WTC11 (cell line): ENCODE measurements around the gene CRNKL1. TPM values are rescaled to one million over a fixed set of nuclear protein-coding genes. Genes with fewer than 3 reads are reported as not detected.

Experiments used
- ATF1 ChIP-seq: sonication (generic); formaldehyde crosslinking; IDR thresholded peaks from 2 replicates; pipeline ENCODE4 v1.8.1; 2023; ENCODE audit warnings: mild to moderate bottlenecking, moderate library complexity, missing genetic modification reagents
- ATF3 ChIP-seq: sonication (generic); formaldehyde crosslinking; conservative IDR thresholded peaks from 2 replicates; pipeline ENCODE4 v1.8.1; 2022; ENCODE audit warnings: mild to moderate bottlenecking, missing genetic modification reagents
- E2F1 ChIP-seq: sonication (generic); formaldehyde crosslinking; IDR thresholded peaks from 2 replicates; pipeline ENCODE4 v1.8.0; 2022; ENCODE audit warnings: mild to moderate bottlenecking, missing genetic modification reagents
- ERG ChIP-seq: fragments of 250-450 bp; sonication (Bioruptor Pico); IDR thresholded peaks from 2 replicates; pipeline ENCODE4 v1.8.0; 2021; ENCODE audit warnings: mild to moderate bottlenecking
- FOXK1 ChIP-seq: sonication (generic); formaldehyde crosslinking; IDR thresholded peaks from 2 replicates; pipeline ENCODE4 v1.8.0; 2022; ENCODE audit warnings: mild to moderate bottlenecking, moderate library complexity, missing genetic modification reagents
- JAZF1 ChIP-seq: fragments of 250-450 bp; sonication (Bioruptor Pico); IDR thresholded peaks from 2 replicates; pipeline ENCODE4 v1.9.0; 2021; ENCODE audit warnings: moderate library complexity, mild to moderate bottlenecking, inconsistent platforms
- JUN ChIP-seq: sonication (generic); formaldehyde crosslinking; IDR thresholded peaks from 2 replicates; pipeline ENCODE4 v1.8.0; 2023; ENCODE audit warnings: mild to moderate bottlenecking, missing genetic modification reagents
- KAT7 ChIP-seq: sonication (generic); formaldehyde crosslinking; IDR thresholded peaks from 2 replicates; pipeline ENCODE4 v1.8.1; 2023; ENCODE audit warnings: missing genetic modification reagents, mild to moderate bottlenecking, borderline replicate concordance
- MXD4 ChIP-seq: fragments of 250-450 bp; sonication (Bioruptor Pico); IDR thresholded peaks from 2 replicates; pipeline ENCODE4 v1.8.0; 2021; ENCODE audit warnings: mild to moderate bottlenecking, moderate library complexity, borderline replicate concordance
- MYBL2 ChIP-seq: sonication (generic); formaldehyde crosslinking; IDR thresholded peaks from 2 replicates; pipeline ENCODE4 v1.8.1; 2023; ENCODE audit warnings: mild to moderate bottlenecking, moderate library complexity, missing genetic modification reagents
- RORB ChIP-seq: fragments of 250-450 bp; sonication (Bioruptor Pico); IDR thresholded peaks from 2 replicates; pipeline ENCODE4 v1.9.0; 2021; ENCODE audit warnings: mild to moderate bottlenecking
- SMAD4 ChIP-seq: sonication (generic); formaldehyde crosslinking; IDR thresholded peaks from 2 replicates; pipeline ENCODE4 v1.8.0; 2022; ENCODE audit warnings: mild to moderate bottlenecking, missing genetic modification reagents
- SP1 ChIP-seq: sonication (generic); formaldehyde crosslinking; conservative IDR thresholded peaks from 2 replicates; pipeline ENCODE4 v1.8.1; 2022; ENCODE audit warnings: missing genetic modification reagents
- TCF7 ChIP-seq: sonication (generic); formaldehyde crosslinking; IDR thresholded peaks from 2 replicates; pipeline ENCODE4 v1.8.0; 2022; ENCODE audit warnings: mild to moderate bottlenecking, low read depth, missing genetic modification reagents, moderate library complexity
- TEAD1 ChIP-seq: sonication (generic); formaldehyde crosslinking; IDR thresholded peaks from 2 replicates; pipeline ENCODE4 v1.8.0; 2022; ENCODE audit warnings: mild to moderate bottlenecking, missing genetic modification reagents
- TP53 ChIP-seq: sonication (generic); formaldehyde crosslinking; IDR thresholded peaks from 2 replicates; pipeline ENCODE4 v1.8.1; 2023; ENCODE audit warnings: mild to moderate bottlenecking, missing genetic modification reagents
- USF1 ChIP-seq: sonication (generic); formaldehyde crosslinking; IDR thresholded peaks from 2 replicates; pipeline ENCODE4 v1.8.0; 2022; ENCODE audit warnings: mild to moderate bottlenecking, missing genetic modification reagents
- ZNF138 ChIP-seq: sonication (generic); formaldehyde crosslinking; conservative IDR thresholded peaks from 2 replicates; pipeline ENCODE4 v1.8.1; 2022; ENCODE audit warnings: mild to moderate bottlenecking, moderate library complexity, missing genetic modification reagents
- ZNF423 ChIP-seq: fragments of 250-450 bp; sonication (Bioruptor Pico); IDR thresholded peaks from 2 replicates; pipeline ENCODE4 v2.1.2; 2022; ENCODE audit warnings: mild to moderate bottlenecking, moderate library complexity
- ZNF512 ChIP-seq: sonication (generic); formaldehyde crosslinking; IDR thresholded peaks from 2 replicates; pipeline ENCODE4 v1.8.1; 2022; ENCODE audit warnings: missing genetic modification reagents, borderline replicate concordance
- total RNA-seq: library from RNA; stranded (reverse); gene quantifications from 3 replicates; pipeline ENCODE4 v1.2.3, GENCODE V29; 2021
- TF ChIP-seq, protein P1 (sequence below): fragments of 200-600 bp; IDR thresholded peaks from 2 replicates; pipeline ENCODE4 v1.8.0; 2022; ENCODE audit warnings: antibody characterized with exemption
- TF ChIP-seq, protein P2 (sequence below): sonication (generic); formaldehyde crosslinking; IDR thresholded peaks from 2 replicates; pipeline ENCODE4 v1.8.1; 2022; ENCODE audit warnings: mild to moderate bottlenecking, moderate library complexity, missing genetic modification reagents
- TF ChIP-seq, protein P3 (sequence below): sonication (generic); formaldehyde crosslinking; IDR thresholded peaks from 2 replicates; pipeline ENCODE4 v1.8.0; 2023; ENCODE audit warnings: mild to moderate bottlenecking, missing genetic modification reagents

CRNKL1 gene
- total RNA-seq, 1 experiment from 2014 or later: 22.2 TPM

DNA sequence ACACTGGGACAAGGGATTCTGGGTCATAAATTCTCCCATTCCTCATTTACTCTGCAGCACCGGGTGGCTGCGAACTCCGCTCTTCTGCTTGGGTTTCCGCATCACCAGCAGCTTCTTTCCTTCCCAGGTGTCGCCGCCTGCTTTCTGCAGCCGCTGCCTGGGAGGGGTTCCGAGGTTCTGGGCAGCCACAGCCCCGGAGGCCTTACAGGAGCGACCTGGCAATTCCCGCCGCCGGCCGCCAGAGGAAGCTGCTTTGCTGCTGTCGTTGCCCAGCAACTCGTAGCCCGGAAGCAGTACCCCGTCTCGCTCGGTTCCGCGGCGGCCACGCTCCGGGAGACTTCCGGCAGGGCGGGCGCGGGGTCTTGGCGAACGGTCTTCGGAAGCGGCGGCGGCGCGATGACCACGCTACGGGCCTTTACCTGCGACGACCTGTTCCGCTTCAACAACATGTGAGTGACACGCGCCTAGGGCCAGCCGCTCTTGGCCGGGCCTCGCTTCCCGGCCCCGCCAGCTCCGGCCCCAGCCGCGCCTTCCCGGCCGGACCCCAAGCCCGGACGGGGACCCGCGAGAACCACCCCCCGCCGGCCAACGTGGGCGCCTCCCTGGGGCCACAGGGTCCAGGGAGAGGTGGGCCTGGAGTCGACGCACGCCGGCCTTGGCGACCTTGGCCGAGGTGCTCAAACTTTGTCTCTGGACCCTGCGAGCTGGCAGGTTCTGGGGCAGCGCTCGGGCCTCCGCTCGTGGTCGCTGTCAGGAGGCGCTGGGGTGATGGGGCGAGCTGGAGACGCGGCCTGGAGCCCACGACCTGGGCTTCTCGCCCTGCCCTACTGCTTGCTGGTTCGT lies 35.0 kb downstream of the CRNKL1 start, which contains the start of gene NAA20 (continued):
- TF ChIP-seq, protein P1, sequence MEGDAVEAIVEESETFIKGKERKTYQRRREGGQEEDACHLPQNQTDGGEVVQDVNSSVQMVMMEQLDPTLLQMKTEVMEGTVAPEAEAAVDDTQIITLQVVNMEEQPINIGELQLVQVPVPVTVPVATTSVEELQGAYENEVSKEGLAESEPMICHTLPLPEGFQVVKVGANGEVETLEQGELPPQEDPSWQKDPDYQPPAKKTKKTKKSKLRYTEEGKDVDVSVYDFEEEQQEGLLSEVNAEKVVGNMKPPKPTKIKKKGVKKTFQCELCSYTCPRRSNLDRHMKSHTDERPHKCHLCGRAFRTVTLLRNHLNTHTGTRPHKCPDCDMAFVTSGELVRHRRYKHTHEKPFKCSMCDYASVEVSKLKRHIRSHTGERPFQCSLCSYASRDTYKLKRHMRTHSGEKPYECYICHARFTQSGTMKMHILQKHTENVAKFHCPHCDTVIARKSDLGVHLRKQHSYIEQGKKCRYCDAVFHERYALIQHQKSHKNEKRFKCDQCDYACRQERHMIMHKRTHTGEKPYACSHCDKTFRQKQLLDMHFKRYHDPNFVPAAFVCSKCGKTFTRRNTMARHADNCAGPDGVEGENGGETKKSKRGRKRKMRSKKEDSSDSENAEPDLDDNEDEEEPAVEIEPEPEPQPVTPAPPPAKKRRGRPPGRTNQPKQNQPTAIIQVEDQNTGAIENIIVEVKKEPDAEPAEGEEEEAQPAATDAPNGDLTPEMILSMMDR: 0 out of 2 replicates have a peak, but pooled peaks have one; percentile 17
- TF ChIP-seq, protein P2, sequence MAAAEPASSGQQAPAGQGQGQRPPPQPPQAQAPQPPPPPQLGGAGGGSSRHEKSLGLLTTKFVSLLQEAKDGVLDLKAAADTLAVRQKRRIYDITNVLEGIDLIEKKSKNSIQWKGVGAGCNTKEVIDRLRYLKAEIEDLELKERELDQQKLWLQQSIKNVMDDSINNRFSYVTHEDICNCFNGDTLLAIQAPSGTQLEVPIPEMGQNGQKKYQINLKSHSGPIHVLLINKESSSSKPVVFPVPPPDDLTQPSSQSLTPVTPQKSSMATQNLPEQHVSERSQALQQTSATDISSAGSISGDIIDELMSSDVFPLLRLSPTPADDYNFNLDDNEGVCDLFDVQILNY (CRISPR knock-in tag): peak; percentile 80
- peak; percentile 57; the same call in 1 of the 2 replicates for TF ChIP-seq E2F1 (CRISPR knock-in tag)
- no peak for TF ChIP-seq ATF3 (CRISPR knock-in tag)
- peak; percentile 36; the same call in 1 of the 2 replicates for TF ChIP-seq TEAD1 (CRISPR knock-in tag)
- TF ChIP-seq TCF7 (CRISPR knock-in tag): no peak
- TF ChIP-seq USF1 (CRISPR knock-in tag): peak; percentile 19; the same call in 1 of the 2 replicates
- no peak for TF ChIP-seq ATF1 (CRISPR knock-in tag)
- TF ChIP-seq SMAD4 (CRISPR knock-in tag): no peak
- TF ChIP-seq JUN (CRISPR knock-in tag): no peak
- peak; percentile 65; the same call in 1 of the 2 replicates for TF ChIP-seq SP1 (CRISPR knock-in tag)
- no peak for TF ChIP-seq ZNF138 (CRISPR knock-in tag)
- no peak for TF ChIP-seq MXD4 (CRISPR knock-in tag)
- TF ChIP-seq KAT7 (CRISPR knock-in tag): no peak
- TF ChIP-seq FOXK1: peak; percentile 89
- no peak for TF ChIP-seq ZNF423
- no peak for TF ChIP-seq ZNF512 (CRISPR knock-in tag)
- TF ChIP-seq TP53 (CRISPR knock-in tag): no peak; the same call in 1 of the 2 replicates
- no peak for TF ChIP-seq ERG (CRISPR knock-in tag)
- TF ChIP-seq RORB: no peak
- TF ChIP-seq JAZF1 (CRISPR knock-in tag): no peak
- TF ChIP-seq, protein P3, sequence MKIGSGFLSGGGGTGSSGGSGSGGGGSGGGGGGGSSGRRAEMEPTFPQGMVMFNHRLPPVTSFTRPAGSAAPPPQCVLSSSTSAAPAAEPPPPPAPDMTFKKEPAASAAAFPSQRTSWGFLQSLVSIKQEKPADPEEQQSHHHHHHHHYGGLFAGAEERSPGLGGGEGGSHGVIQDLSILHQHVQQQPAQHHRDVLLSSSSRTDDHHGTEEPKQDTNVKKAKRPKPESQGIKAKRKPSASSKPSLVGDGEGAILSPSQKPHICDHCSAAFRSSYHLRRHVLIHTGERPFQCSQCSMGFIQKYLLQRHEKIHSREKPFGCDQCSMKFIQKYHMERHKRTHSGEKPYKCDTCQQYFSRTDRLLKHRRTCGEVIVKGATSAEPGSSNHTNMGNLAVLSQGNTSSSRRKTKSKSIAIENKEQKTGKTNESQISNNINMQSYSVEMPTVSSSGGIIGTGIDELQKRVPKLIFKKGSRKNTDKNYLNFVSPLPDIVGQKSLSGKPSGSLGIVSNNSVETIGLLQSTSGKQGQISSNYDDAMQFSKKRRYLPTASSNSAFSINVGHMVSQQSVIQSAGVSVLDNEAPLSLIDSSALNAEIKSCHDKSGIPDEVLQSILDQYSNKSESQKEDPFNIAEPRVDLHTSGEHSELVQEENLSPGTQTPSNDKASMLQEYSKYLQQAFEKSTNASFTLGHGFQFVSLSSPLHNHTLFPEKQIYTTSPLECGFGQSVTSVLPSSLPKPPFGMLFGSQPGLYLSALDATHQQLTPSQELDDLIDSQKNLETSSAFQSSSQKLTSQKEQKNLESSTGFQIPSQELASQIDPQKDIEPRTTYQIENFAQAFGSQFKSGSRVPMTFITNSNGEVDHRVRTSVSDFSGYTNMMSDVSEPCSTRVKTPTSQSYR: no peak
- peak; percentile 66; the same call in 1 of the 2 replicates for TF ChIP-seq MYBL2 (CRISPR knock-in tag)
